PC-3 (cell line): Measurements from ENCODE around the gene MCRIP2.

Source experiments
- EZH2 ChIP-seq: fragments of 300-600 bp; sonication (generic); IDR thresholded peaks from one replicate; pipeline ENCODE4 v1.6.1; 2017; ENCODE audit warnings: antibody characterized with exemption, mild to moderate bottlenecking, low read length; ENCODE audit not compliant: unreplicated experiment
- TF ChIP-seq, protein P1 (sequence below): fragments of 300-600 bp; sonication (generic); conservative IDR thresholded peaks from 2 replicates; pipeline ENCODE4 v1.5.1; 2017; ENCODE audit warnings: antibody characterized with exemption, low read depth, mild to moderate bottlenecking, low read length

DNA sequence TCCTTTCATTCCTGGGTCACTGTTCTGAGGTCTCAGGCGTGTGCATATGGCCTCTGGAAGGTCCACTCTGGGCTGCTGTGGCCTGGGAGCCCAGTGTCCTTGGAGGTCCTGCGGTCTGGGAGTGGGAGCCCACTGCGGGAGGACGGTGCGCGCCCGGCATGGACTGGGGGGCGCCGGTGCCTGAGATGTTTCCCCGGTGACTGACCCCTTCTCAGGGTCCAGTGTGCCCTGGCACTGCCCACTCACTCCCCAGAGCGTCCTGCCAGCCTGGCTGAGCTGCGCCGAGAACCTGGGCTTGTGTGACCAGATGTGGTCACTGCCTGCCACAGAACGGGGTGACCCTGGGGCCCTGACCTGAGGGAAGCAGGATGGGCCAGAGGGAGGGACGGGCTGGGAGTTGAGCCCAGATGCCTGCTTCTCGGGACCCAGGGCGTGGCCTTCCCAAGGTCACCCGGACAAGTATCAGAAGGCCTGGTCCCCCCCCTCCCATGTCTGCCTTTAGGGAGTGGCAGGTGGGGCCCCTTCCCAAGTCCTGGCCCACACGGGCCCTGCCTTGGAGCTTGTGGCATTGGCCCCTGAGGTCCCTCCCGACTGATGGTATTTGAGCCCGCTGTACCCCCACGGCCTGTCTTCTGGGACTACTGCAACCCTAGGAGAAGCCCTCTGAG lies 32.7 kb downstream of the MCRIP2 start:
- TF ChIP-seq, protein P1, sequence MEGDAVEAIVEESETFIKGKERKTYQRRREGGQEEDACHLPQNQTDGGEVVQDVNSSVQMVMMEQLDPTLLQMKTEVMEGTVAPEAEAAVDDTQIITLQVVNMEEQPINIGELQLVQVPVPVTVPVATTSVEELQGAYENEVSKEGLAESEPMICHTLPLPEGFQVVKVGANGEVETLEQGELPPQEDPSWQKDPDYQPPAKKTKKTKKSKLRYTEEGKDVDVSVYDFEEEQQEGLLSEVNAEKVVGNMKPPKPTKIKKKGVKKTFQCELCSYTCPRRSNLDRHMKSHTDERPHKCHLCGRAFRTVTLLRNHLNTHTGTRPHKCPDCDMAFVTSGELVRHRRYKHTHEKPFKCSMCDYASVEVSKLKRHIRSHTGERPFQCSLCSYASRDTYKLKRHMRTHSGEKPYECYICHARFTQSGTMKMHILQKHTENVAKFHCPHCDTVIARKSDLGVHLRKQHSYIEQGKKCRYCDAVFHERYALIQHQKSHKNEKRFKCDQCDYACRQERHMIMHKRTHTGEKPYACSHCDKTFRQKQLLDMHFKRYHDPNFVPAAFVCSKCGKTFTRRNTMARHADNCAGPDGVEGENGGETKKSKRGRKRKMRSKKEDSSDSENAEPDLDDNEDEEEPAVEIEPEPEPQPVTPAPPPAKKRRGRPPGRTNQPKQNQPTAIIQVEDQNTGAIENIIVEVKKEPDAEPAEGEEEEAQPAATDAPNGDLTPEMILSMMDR: no peak
- no peak for TF ChIP-seq EZH2
